ENCODE data around the gene HLA-A. TPM values are rescaled to one million over a fixed set of nuclear protein-coding genes. Genes with fewer than 3 reads are reported as not detected.
A peak's percentile ranks its signal among the peaks of the same experiment; 100 is the strongest.
"Not testable (repeated sequence)": the region's sequence is repeated elsewhere in the genome, so short reads cannot be mapped to it uniquely, and the experiment has no call there.

HLA-A gene
- total RNA-seq: 100 TPM

GRCh38 chr6:29942275-29943052, at the start of gene HLA-A:
TSS of gene HLA-A (plus strand) at chr6:29942532. CDS start at chr6:29942554, 22 bp downstream.
- ATAC-seq: peak; percentile 97

- no peak for ATAC-seq
Observed at GRCh38 chr6:29892696-29893095, 49.6 kb upstream of the HLA-A start.

- ATAC-seq: no peak
Observed at GRCh38 chr6:29899281-29899680, 43.1 kb upstream of the HLA-A start.

GRCh38 chr6:29905286-29905685, 37.0 kb upstream of the HLA-A start:
- ATAC-seq: no peak

- no peak for ATAC-seq
Observed at GRCh38 chr6:29907637-29908340, 34.5 kb upstream of the HLA-A start.

GRCh38 chr6:29908341-29908662, 34.0 kb upstream of the HLA-A start:
- ATAC-seq: no peak

GRCh38 chr6:29908710-29909109, 33.6 kb upstream of the HLA-A start:
- no peak for ATAC-seq

GRCh38 chr6:29909985-29910384, 32.3 kb upstream of the HLA-A start:
- ATAC-seq: peak; percentile 76

GRCh38 chr6:29912840-29913239, 29.5 kb upstream of the HLA-A start:
- no peak for ATAC-seq

- ATAC-seq: no peak
Observed at GRCh38 chr6:29916741-29917140, 25.6 kb upstream of the HLA-A start.

- ATAC-seq: no peak
Observed at GRCh38 chr6:29917857-29918256, 24.5 kb upstream of the HLA-A start.

GRCh38 chr6:29919506-29920445, 22.6 kb upstream of the HLA-A start:
- no peak for ATAC-seq

GRCh38 chr6:29924287-29924686, 18.0 kb upstream of the HLA-A start:
- no peak for ATAC-seq

- peak; percentile 54 for ATAC-seq
Observed at GRCh38 chr6:29924731-29925130, 17.6 kb upstream of the HLA-A start.

- ATAC-seq: peak; percentile 19
Observed at GRCh38 chr6:29925321-29925720, 17.0 kb upstream of the HLA-A start.

- peak; percentile 14 for ATAC-seq
Observed at GRCh38 chr6:29925727-29926412, 16.5 kb upstream of the HLA-A start.

- peak; percentile 90 for ATAC-seq
Observed at GRCh38 chr6:29926413-29927274, 15.7 kb upstream of the HLA-A start.

- ATAC-seq: no peak
Observed at GRCh38 chr6:29927275-29927569, 15.1 kb upstream of the HLA-A start.

GRCh38 chr6:29927841-29928388, 14.4 kb upstream of the HLA-A start:
- no peak for ATAC-seq

- not testable (repeated sequence) for ATAC-seq
Observed at GRCh38 chr6:29930047-29930446, 12.3 kb upstream of the HLA-A start.

- no peak for ATAC-seq
Observed at GRCh38 chr6:29933955-29934354, 8.4 kb upstream of the HLA-A start.
